ENCODE data around the gene PLAGL2.
"Not testable (repeated sequence)": the region's sequence is repeated elsewhere in the genome, so short reads cannot be mapped to it uniquely, and the experiment has no call there.

Gene PLAGL2

GRCh38 chr20:32179515-32179914, 28.0 kb downstream of the PLAGL2 start:
- DNase-seq: no peak

DNA sequence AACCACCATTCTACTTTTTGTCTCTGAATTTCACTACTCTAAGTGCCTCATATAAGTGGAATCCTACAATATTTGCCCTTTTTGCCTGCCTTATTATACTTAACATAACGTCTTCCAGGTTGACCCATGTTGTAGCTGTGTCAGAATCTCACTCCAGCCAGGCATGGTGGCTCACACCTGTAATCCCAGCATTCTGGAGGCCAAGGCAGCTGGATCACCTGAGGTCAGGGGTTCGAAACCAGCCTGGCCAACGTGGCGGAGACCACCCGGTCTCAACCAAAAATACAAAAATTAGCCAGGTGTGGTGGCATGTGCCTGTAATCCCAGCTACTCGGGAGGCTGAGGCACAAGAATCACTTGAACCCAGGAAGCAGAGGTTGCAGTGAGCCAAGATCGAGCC, 29.8 kb downstream of the PLAGL2 start:
- DNase-seq: not testable (repeated sequence)

DNA sequence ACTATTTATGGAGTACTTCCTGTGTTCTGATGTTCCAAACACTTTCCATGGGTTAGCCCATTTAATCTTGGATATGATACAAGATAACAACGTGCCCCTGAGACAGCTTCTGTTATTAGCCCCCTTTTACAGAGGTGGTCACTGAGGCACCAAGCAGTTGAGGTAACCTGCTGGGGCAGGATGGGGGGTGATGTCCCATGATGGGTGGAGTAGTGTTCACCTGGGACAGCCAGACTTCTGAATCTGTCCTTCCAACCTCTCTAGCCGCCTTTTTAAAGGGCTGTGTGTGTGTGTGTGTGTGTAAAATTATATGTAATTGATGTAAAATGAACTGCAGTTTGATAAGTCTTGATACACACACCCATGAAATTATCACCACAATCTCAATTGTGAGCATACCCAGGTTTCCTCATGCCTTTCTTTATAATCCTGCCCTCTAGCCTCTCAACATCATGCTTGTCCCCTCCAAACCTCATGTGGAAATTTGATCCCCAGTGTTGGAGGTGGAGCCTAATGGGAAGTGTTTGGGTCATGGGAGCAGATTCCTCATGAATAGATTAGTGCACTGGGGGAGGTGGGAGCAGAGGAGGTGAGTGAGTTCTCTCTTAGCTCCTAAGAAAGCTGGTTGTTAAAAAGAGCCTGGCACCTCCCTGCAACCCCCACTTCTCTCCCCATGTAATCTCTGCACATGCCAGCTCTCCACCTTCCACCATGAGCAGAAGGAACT, 39.2 kb downstream of the PLAGL2 start:
- no peak for DNase-seq

DNA sequence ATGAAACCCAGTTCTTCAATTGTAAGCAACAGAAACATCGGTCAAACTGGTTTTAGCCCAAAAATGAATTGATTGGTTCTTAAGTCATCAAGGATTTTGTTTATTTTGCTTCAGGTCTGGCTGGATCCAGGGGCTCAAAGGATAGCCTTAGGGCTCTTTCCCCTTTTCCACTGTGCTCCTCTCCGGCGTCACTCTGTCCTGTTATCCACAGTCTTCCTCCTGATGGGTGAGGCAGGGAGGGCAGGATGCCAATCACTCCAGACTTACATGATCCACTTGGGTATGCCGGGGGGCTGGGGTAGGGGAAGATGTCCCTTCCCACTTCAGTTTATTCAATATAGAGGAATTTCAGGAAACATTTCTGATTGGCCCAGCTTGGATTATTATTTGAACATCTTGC, 40.0 kb downstream of the PLAGL2 start:
- no peak for DNase-seq

- no peak for DNase-seq
Measured at GRCh38 chr20:32165836-32166545, 41.6 kb downstream of the PLAGL2 start.

- DNase-seq: no peak
Measured at GRCh38 chr20:32164984-32165735, 42.4 kb downstream of the PLAGL2 start.

DNA sequence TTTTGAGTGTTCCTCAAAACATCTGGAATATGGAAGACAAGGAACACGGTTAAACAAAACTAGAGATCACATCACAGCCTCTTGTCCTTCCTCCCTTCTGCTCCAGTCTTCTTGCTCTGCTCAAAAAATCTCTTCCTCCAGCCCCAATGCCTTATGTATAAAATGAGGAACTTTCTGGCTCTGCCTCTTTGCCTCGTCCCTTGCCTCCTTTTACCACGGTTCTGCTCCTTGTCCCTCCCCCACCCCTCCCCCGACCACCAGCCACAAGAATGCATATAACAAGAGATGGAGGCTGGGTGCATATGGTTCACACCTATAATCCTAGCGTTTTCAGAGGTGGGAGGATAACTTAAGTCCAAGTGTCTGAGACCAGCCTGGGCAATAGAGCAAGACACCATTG, 43.6 kb downstream of the PLAGL2 start:
- peak in 1 of 3 donors; percentile 7 for DNase-seq

- DNase-seq: no peak
Measured at GRCh38 chr20:32162351-32162750, 45.2 kb downstream of the PLAGL2 start.

GRCh38 chr20:32160341-32160740, 47.2 kb downstream of the PLAGL2 start:
- no peak for DNase-seq

GRCh38 chr20:32159766-32160221, 47.7 kb downstream of the PLAGL2 start:
- no peak for DNase-seq

DNA sequence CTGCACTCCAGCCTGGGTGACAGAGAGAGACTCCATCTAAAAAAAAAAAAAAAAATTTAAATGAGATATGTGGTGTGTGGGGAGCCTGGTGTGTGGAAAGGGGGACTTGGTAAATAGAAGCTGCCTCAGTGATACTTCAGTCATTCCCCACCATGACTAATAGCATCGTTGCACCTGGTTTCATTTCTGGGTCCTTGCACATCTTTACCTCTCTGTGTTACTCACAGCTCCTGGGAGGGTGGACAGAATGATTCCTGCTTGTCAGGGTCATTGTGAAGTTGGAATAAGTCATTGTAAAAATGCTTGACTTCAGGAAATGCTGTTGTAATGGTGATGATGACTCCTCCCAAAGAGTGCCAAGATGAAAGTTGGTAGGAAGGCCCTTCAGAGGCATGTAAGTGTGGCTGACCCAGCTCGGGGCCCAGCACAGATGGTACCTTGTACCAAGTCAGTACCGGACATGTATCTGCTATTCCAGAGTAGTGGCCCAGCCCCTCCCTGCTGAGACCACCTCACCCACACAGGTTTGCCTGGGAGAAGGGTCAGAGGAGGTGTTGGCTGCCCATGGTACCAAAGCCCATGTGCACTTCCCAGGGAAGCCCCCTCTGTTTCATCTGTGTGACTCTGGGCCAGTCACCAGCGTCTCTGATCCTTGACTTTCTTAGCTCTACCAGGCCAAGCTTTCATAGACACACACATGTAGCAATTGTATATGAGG, 48.4 kb downstream of the PLAGL2 start:
- DNase-seq: no peak

DNA sequence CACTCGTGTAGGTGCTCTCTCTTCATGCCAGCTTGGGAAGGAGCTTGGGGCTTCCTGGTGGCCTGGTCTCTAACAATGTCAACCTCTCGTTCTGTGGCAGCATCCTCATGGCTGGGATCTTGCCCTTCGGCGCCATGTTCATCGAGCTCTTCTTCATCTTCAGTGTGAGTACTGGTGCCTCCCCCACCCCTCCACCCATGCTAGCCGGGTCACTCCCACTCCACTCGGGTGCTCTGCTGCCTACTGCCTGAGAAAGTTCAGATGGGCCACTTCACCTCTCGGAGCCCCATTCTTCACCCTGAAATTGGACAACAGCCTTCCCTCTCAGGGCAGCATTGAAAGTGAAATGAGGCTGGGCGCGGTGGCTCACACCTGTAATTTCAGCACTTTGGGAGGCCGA, 49.2 kb downstream of the PLAGL2 start:
- DNase-seq: no peak

- no peak for DNase-seq
Measured at GRCh38 chr20:32157611-32158010, 49.9 kb downstream of the PLAGL2 start.

DNA sequence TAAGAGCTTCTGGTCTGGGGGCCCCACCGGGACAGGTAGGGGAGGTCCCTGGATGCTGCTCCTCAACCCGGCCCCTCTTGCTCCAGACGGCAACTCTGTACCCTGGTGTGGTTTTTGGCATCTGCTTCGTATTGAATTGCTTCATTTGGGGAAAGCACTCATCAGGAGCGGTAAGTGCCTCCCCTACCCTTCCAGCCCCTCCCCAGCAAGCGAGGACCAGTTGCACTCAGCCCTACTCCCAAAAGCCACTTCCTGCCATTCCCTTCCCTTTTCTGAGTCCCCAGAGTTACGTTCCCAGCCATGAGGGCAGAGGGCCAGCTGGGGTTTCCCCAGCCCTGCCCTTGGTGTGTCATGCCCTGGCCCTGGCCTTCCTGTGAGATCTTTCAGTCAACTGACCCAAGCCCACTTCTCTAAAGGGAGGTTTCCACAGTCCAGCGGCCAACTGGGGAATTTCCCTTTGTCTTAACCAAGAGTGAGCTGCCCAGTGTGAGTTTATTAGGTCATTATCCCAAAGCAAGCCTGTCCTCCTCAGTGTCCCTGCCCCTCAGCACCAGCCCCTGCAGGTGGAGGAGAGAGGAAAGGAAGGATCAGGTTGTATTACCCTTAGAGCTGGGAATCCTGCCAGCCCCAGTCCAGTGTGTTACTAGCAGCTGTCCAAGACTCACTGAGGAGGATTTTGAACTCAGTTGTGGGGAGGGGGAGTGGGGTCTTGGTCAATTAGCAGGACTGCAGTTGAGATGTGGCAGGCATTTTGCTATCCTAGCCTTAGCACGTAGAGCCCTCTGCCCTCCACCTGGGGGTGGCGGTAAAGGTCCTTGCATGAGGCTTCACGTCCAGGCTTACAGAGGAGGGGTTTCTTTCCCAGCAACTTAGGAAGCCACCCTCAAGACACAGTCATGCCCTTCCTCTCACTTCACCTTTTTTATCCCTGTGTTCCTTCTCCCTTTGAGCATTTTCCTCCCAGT, 52.2 kb downstream of the PLAGL2 start:
- peak; percentile 98 to 99 (median 98) for DNase-seq

- no peak for DNase-seq
Measured at GRCh38 chr20:32153771-32154170, 53.8 kb downstream of the PLAGL2 start.

- DNase-seq: no peak
Measured at GRCh38 chr20:32153156-32153665, 54.3 kb downstream of the PLAGL2 start.

DNA sequence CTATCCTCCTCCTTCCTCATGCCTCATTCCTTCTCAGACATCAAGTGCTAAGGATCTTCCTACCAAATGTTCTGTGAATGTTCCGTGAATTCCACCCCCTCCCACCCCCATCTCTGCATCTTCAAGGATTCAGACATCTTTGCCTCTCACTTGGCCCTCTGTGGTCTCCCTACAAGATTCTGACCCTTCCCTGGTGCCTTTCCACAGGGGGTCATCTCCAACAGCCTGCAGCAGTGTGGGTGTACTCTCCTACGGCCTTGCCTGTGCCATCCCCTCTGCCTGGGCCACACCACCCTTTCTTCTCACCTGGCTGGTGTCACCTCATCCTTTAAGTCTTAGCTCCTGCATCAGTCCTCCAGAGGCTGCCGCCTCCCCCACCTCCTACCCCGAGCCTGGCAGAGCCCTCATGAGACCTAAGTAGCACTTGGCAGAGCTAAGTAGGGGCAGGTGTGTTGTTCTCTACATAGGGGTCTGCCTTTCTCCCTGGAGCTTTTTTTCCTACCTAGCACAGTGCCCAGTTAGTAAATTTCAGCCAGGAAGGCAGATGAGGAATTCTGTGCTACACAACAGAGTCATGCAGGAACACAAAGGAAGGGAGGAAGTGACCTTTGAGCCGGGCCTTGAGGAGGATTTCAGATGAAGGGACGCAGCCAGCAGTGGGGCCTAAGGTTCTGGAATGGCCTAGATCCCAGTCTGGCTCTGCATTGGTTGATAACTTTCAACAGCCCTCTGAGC, 55.0 kb downstream of the PLAGL2 start:
- no peak for DNase-seq

DNA sequence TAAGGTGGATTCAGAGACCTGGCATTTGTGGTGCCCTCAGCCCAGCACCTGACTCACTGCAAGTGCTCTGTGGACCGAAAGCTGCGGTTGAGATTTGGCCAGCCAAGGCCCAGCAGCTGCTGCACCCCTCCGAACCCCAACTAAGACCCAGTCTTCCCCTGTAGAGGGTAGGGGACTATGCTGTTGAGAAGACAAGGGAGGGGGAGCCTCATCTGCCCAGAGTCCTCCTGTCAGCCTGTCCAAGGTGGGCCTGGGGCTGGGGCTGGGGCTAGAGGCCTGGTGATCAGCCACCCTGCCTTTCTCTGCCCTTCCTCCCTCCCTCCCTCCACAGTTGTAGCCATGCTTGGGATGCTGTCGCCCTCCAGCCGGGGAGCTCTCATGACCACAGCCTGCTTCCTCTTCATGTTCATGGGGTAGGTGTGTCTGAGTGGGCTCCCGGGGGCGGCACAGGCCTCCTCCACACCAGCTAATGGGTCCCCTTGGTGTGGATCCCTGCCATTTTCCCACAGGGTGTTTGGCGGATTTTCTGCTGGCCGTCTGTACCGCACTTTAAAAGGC, 57.2 kb downstream of the PLAGL2 start:
- DNase-seq: no peak

GRCh38 chr20:32149566-32150170, 57.9 kb downstream of the PLAGL2 start:
- DNase-seq: no peak

All from suppressor macrophage treated with lipopolysaccharide for 1 hour (primary cell).